Ishikawa (cell line): Measurements from ENCODE around the gene NNAT.

ENCODE experiments used
- CEBPB ChIP-seq: IDR thresholded peaks from 2 replicates; pipeline ENCODE4 v1.6.1; 2012
- CREB1 ChIP-seq: IDR thresholded peaks from 2 replicates; pipeline ENCODE4 v1.6.1; 2012; ENCODE audit warnings: low read depth
- EGR1 ChIP-seq: IDR thresholded peaks from 2 replicates; pipeline ENCODE4 v1.6.1; 2012
- EP300 ChIP-seq: IDR thresholded peaks from 2 replicates; pipeline ENCODE4 v1.6.1; 2012; ENCODE audit warnings: borderline replicate concordance
- FOXM1 ChIP-seq: IDR thresholded peaks from 2 replicates; pipeline ENCODE4 v1.6.1; 2012; ENCODE audit warnings: low read depth, borderline replicate concordance
- MAX ChIP-seq: IDR thresholded peaks from 2 replicates; pipeline ENCODE4 v1.6.1; 2012
- NFIC ChIP-seq: IDR thresholded peaks from 2 replicates; pipeline ENCODE4 v1.6.1; 2012
- RAD21 ChIP-seq: IDR thresholded peaks from 2 replicates; pipeline ENCODE4 v1.6.1; 2012; ENCODE audit warnings: low read depth
- REST ChIP-seq: IDR thresholded peaks from 2 replicates; pipeline ENCODE4 v1.6.1; 2012; ENCODE audit warnings: low read depth, mild to moderate bottlenecking
- TAF1 ChIP-seq: IDR thresholded peaks from 2 replicates; pipeline ENCODE4 v1.6.1; 2012; ENCODE audit warnings: low read depth, mild to moderate bottlenecking
- TCF12 ChIP-seq: IDR thresholded peaks from 2 replicates; pipeline ENCODE4 v1.6.1; 2012; ENCODE audit warnings: low read depth
- TEAD4 ChIP-seq: IDR thresholded peaks from 2 replicates; pipeline ENCODE4 v1.6.1; 2012
- USF1 ChIP-seq: IDR thresholded peaks from 2 replicates; pipeline ENCODE4 v1.6.1; 2012
- YY1 ChIP-seq: IDR thresholded peaks from 2 replicates; pipeline ENCODE4 v1.6.1; 2012; ENCODE audit warnings: low read depth
- ZBTB7A ChIP-seq: IDR thresholded peaks from 2 replicates; pipeline ENCODE4 v1.6.1; 2012; ENCODE audit warnings: low read depth

NNAT gene

GRCh38 chr20:37492945-37493344, 28.1 kb upstream of the NNAT start:
- no peak for TF ChIP-seq EGR1
- no peak for TF ChIP-seq MAX
- TF ChIP-seq EP300: no peak
- TF ChIP-seq NFIC: no peak

GRCh38 chr20:37494301-37494700, 26.7 kb upstream of the NNAT start:
- no peak for TF ChIP-seq ZBTB7A
- TF ChIP-seq RAD21: no peak
- TF ChIP-seq CEBPB: no peak
- TF ChIP-seq YY1: no peak
- TF ChIP-seq FOXM1: no peak
- TF ChIP-seq EGR1: no peak
- no peak for TF ChIP-seq REST
- no peak for TF ChIP-seq USF1
- no peak for TF ChIP-seq TEAD4
- TF ChIP-seq CREB1: no peak

- TF ChIP-seq MAX (no peak), EGR1 (no peak), RAD21 (no peak), YY1 (no peak), ZBTB7A (no peak), TAF1 (no peak)
These were observed 26.3 kb upstream of the NNAT start for GRCh38 chr20:37494796-37495195.

GRCh38 chr20:37498066-37498665, 22.9 kb upstream of the NNAT start:
- TF ChIP-seq RAD21 (no peak), USF1 (no peak), TEAD4 (no peak), MAX (no peak), FOXM1 (no peak), CREB1 (no peak), EP300 (no peak), YY1 (no peak), EGR1 (no peak)

GRCh38 chr20:37500311-37500710, 20.7 kb upstream of the NNAT start:
- TF ChIP-seq EGR1 (no peak), TEAD4 (no peak), ZBTB7A (no peak), CREB1 (no peak), REST (no peak), NFIC (no peak), YY1 (no peak), FOXM1 (no peak), TCF12 (no peak)

GRCh38 chr20:37501940-37502339, 19.1 kb upstream of the NNAT start:
- TF ChIP-seq TEAD4: no peak
- TF ChIP-seq RAD21: 0 out of 2 replicates have a peak, but pooled peaks have one; percentile 7

- no peak for TF ChIP-seq FOXM1
- TF ChIP-seq CREB1: no peak
- no peak for TF ChIP-seq EP300
- TF ChIP-seq NFIC: no peak
- TF ChIP-seq ZBTB7A: no peak
- TF ChIP-seq YY1: no peak
- TF ChIP-seq TEAD4: no peak
- no peak for TF ChIP-seq MAX
- no peak for TF ChIP-seq TCF12
- TF ChIP-seq CEBPB: no peak
- no peak for TF ChIP-seq TAF1
- no peak for TF ChIP-seq EGR1
- TF ChIP-seq USF1: no peak
- TF ChIP-seq RAD21: no peak
- no peak for TF ChIP-seq REST
These were observed 18.4 kb upstream of the NNAT start for GRCh38 chr20:37502654-37503053.
